ENCODE results near the gene SEPTIN12. TPM values are rescaled to one million over a fixed set of nuclear protein-coding genes. Genes with fewer than 3 reads are reported as not detected.

Gene SEPTIN12
- total and polyA plus RNA-seq, 4 donors, result not detected

GRCh38 chr16:4826980-4827379 is 38.8 kb upstream of the SEPTIN12 start (continued):
- TF ChIP-seq MAX (IDR thresholded peaks at IDR 0.05) (no peak), RAD21 (IDR thresholded peaks at IDR 0.05) (no peak), GABPA (IDR thresholded peaks at IDR 0.05 in 1 of 2, conservative IDR thresholded peaks at IDR 0.05 in 1 of 2) (no peak), ZBTB33 (IDR thresholded peaks at IDR 0.05) (no peak), EGR1 (IDR thresholded peaks at IDR 0.05; ENCODE audit: low read depth in 2 of 2) (no peak)

GRCh38 chr16:4826526-4826925 is 38.4 kb upstream of the SEPTIN12 start:
- TF ChIP-seq GABPA (IDR thresholded peaks at IDR 0.05 in 1 of 2, conservative IDR thresholded peaks at IDR 0.05 in 1 of 2) (no peak), REST (IDR thresholded peaks at IDR 0.05) (no peak)
- 97% methylated on average over 4 of the region's 4 CpGs for WGBS
- Histone ChIP-seq H3K36me3 (ENCODE audit: control insufficient read depth in 4 of 4, insufficient read depth in 3 of 4, low read depth in 1 of 4, low read length in 3 of 4) (peaks cover 13 to 79% (median 55%) of the 10 kb centered on the region in 4 donors), H3K27ac (ENCODE audit: low read depth in 1 of 2, low read length in 2 of 2) (no peak overlapping the region), H3K9ac (ENCODE audit: low read depth in 1 of 2, low read length in 2 of 2) (no peak overlapping the region), H3K4me3 (ENCODE audit: low read depth in 1 of 3, low read length in 3 of 3) (no peak overlapping the region), H3K9me3 (ENCODE audit: control insufficient read depth in 4 of 4, low read length in 3 of 4) (no peaks in the 10 kb centered on the region), H3K4me1 (ENCODE audit: control insufficient read depth in 4 of 4, insufficient read depth in 4 of 4, low read length in 3 of 4) (no peaks in the 10 kb centered on the region), H3K27me3 (ENCODE audit: control insufficient read depth in 4 of 4, insufficient read depth in 4 of 4, low read length in 3 of 4) (no peaks in the 10 kb centered on the region)
- no peak for DNase-seq (ENCODE audit: low spot score)

GRCh38 chr16:4825196-4825595 is 37.1 kb upstream of the SEPTIN12 start:
- no peaks in the 10 kb centered on the region for H3K4me1 ChIP-seq (ENCODE audit: control insufficient read depth in 4 of 4, insufficient read depth in 4 of 4, low read length in 3 of 4)
- no peaks in the 10 kb centered on the region for H3K27me3 ChIP-seq (ENCODE audit: control insufficient read depth in 4 of 4, insufficient read depth in 4 of 4, low read length in 3 of 4)
- H3K9me3 ChIP-seq (ENCODE audit: control insufficient read depth in 4 of 4, low read length in 3 of 4), result no peaks in the 10 kb centered on the region
- peaks cover 12 to 79% (median 56%) of the 10 kb centered on the region in 4 donors for H3K36me3 ChIP-seq (ENCODE audit: control insufficient read depth in 4 of 4, insufficient read depth in 3 of 4, low read depth in 1 of 4, low read length in 3 of 4)
- H3K4me3 ChIP-seq (ENCODE audit: low read depth in 1 of 3, low read length in 3 of 3), result no peak overlapping the region
- no peak overlapping the region for H3K9ac ChIP-seq (ENCODE audit: low read depth in 1 of 2, low read length in 2 of 2)
- H3K27ac ChIP-seq (ENCODE audit: low read depth in 1 of 2, low read length in 2 of 2), result no peak overlapping the region
- DNase-seq (ENCODE audit: low spot score), result no peak
- 89% methylated on average over 8 of the region's 8 CpGs for WGBS
- TF ChIP-seq ZBTB33 (IDR thresholded peaks at IDR 0.05) (no peak), HNF4A (conservative IDR thresholded peaks at IDR 0.05) (no peak), REST (IDR thresholded peaks at IDR 0.05) (no peak), ATF3 (IDR thresholded peaks at IDR 0.05) (no peak), JUND (IDR thresholded peaks at IDR 0.05) (no peak), GABPA (IDR thresholded peaks at IDR 0.05 in 1 of 2, conservative IDR thresholded peaks at IDR 0.05 in 1 of 2) (no peak), RAD21 (IDR thresholded peaks at IDR 0.05) (no peak), CTCF (IDR thresholded peaks at IDR 0.05; ENCODE audit: low read depth, low read length, missing input control) (no peak), NR2F2 (IDR thresholded peaks at IDR 0.05) (no peak), FOXA2 (IDR thresholded peaks at IDR 0.05) (no peak), EGR1 (IDR thresholded peaks at IDR 0.05; ENCODE audit: low read depth in 2 of 2) (no peak), MAX (IDR thresholded peaks at IDR 0.05) (no peak), FOXA1 (IDR thresholded peaks at IDR 0.05) (no peak), SP1 (IDR thresholded peaks at IDR 0.05) (no peak), RXRA (IDR thresholded peaks at IDR 0.05) (no peak)
